Panc1 (cell line): ENCODE measurements around the gene ENDOV. TPM values are rescaled to one million over a fixed set of nuclear protein-coding genes. Genes with fewer than 3 reads are reported as not detected.

ENCODE experiments used
- ATAC-seq: fragments of 200-7000 bp; cut with Tn5 transposase; 2 replicates; pipeline ENCODE4 v1.9.1; 2020; ENCODE audit warnings: mild to moderate bottlenecking, moderate library complexity
- Bru-seq: library from RNA; stranded (reverse); fragments of 400-500 nt; gene quantifications from one replicate; lab custom pipeline; 2021; lab: Mats Ljungman, UMichigan
- BruChase-seq, 2 experiments: library from RNA; stranded (reverse); fragments of 400-500 nt; gene quantifications; one replicate each; lab custom pipeline; 2021; lab: Mats Ljungman, UMichigan
- BruUV-seq: library from RNA; stranded (reverse); fragments of 400-500 nt; replicated peaks from 2 replicates; lab custom pipeline; 2021; lab: Mats Ljungman, UMichigan
- CTCF ChIA-PET: fragments of 300-600 bp; sonication (Branson Sonifier 250); formaldehyde crosslinking; loops from one replicate; lab custom pipeline; 2022; ENCODE audit warnings: antibody characterized with exemption; lab: Charles Lee
- POLR2A ChIA-PET: fragments of 300-600 bp; sonication (Branson Sonifier 250); formaldehyde crosslinking; loops from one replicate; lab custom pipeline; 2022; ENCODE audit warnings: antibody characterized with exemption; lab: Charles Lee
- DNase-seq: peaks from one replicate; pipeline ENCODE4 v3.0.0-alpha.2; 2010; ENCODE audit warnings: low read depth, low spot score
- H3K27ac ChIP-seq: 2 replicates; pipeline ENCODE4 v1.5.1; 2011; ENCODE audit warnings: mild to moderate bottlenecking, low read length, inconsistent platforms
- H3K27me3 ChIP-seq: fragments of 200-500 bp; sonication (Bioruptor generic); 2 replicates; pipeline ENCODE4 v1.6.0; 2014; ENCODE audit warnings: low read length, inconsistent platforms; ENCODE audit not compliant: control insufficient read depth, insufficient read depth
- H3K36me3 ChIP-seq: fragments of 200-500 bp; sonication (Bioruptor generic); 2 replicates; pipeline ENCODE4 v1.5.1; 2014; ENCODE audit warnings: inconsistent platforms, mild to moderate bottlenecking, low read length, moderate library complexity; ENCODE audit not compliant: control insufficient read depth, insufficient read depth
- H3K4me1 ChIP-seq: 2 replicates; pipeline ENCODE4 v1.5.1; 2011; ENCODE audit warnings: inconsistent platforms, mild to moderate bottlenecking, low read length, moderate library complexity; ENCODE audit not compliant: control insufficient read depth, insufficient read depth
- H3K4me3 ChIP-seq, 2 experiments: 2 replicates each; pipeline ENCODE4 v1.5.1; 2011 to 2012; ENCODE audit warnings: low read depth in 2 of 2, low read length in 2 of 2, mild to moderate bottlenecking in 2 of 2, inconsistent platforms in 1 of 2, moderate library complexity in 1 of 2
- H3K9me3 ChIP-seq: fragments of 200-500 bp; sonication (Bioruptor generic); 2 replicates; pipeline ENCODE4 v1.5.1; 2014; ENCODE audit warnings: low read depth, mild to moderate bottlenecking, inconsistent platforms, low read length, moderate library complexity; ENCODE audit not compliant: control insufficient read depth, insufficient read depth
- CTCF ChIP-seq: fragments of 450-650 bp; IDR thresholded peaks from 2 replicates; pipeline ENCODE4 v1.5.1; 2017; ENCODE audit warnings: mild to moderate bottlenecking
- POLR2AphosphoS5 ChIP-seq: IDR thresholded peaks from 2 replicates; pipeline ENCODE4 v1.6.1; 2012; ENCODE audit warnings: mild to moderate bottlenecking, low read depth, low read length, moderate library complexity
- REST ChIP-seq, 2 experiments: IDR thresholded peaks; 2 replicates each; pipeline ENCODE4 v1.6.1; 2011 to 2012; ENCODE audit warnings: low read depth in 2 of 2, control low read depth in 1 of 2, low read length in 1 of 2, mild to moderate bottlenecking in 1 of 2, moderate library complexity in 1 of 2; ENCODE audit not compliant: insufficient read depth in 1 of 2
- SIN3A ChIP-seq: IDR thresholded peaks from 2 replicates; pipeline ENCODE4 v1.6.1; 2012; ENCODE audit warnings: low read depth, mild to moderate bottlenecking, low read length, moderate library complexity, borderline replicate concordance; ENCODE audit not compliant: insufficient read depth
- TCF7L2 ChIP-seq: IDR thresholded peaks from 2 replicates; pipeline ENCODE4 v1.6.1; 2011; ENCODE audit warnings: mild to moderate bottlenecking, low read depth, low read length, inconsistent platforms
- in situ Hi-C: cut with HindIII; loops from 2 replicates; pipeline ENCODE4 v1.10.0; 2016; ENCODE audit warnings: low sequenced_read_pairs, low pct_unique_long_range_greater_than_20kb
- intact Hi-C: fragments of 100-400 bp; cut with micrococcal nuclease; formaldehyde crosslinking; loops from one replicate; pipeline ENCODE4 v1.10.0; 2022; ENCODE audit not compliant: unreplicated experiment
- long read RNA-seq: library from polyadenylated mRNA; unstranded; transcript quantifications from one replicate; pipeline ENCODE4 v2.0.0, GENCODE V29; 2021; ENCODE audit not compliant: unreplicated experiment
- polyA plus RNA-seq: library from polyadenylated mRNA; unstranded; fragments of >200 nt; gene quantifications from one replicate; pipeline ENCODE4 v1.2.1, GENCODE V29; 2012; ENCODE audit warnings: missing spikeins; ENCODE audit not compliant: insufficient read length
- total RNA-seq: library from RNA; stranded (reverse); gene quantifications from one replicate; pipeline ENCODE4 v1.2.1, GENCODE V29; 2021; ENCODE audit not compliant: unreplicated experiment

ENDOV gene
- total RNA-seq (37.1 TPM), Bru-seq, nascent RNA (percentile 65 among the genes with signal in this experiment), BruChase-seq, experiment 1, labeled RNA remaining after a 2-hour chase (percentile 74 among the genes with signal in this experiment), BruChase-seq, experiment 2, labeled RNA remaining after a 6-hour chase (percentile 63 among the genes with signal in this experiment)
- polyA plus RNA-seq, result 39.8 TPM
- long read RNA-seq, transcript ENDOV-225 (7 exons, 1,475 nt), result minor isoform, 5 of 51 reads
- long read RNA-seq, transcript ENDOV-201 (8 exons, 1,226 nt), result major isoform, 9 of 51 reads
- long read RNA-seq, partial matches to known transcripts, result 5 of 51 reads
- long read RNA-seq, other reads (novel, unspliced or antisense), result 30 of 51 reads

- ChIA-PET POLR2A (interaction anchor here (0.6 kb wide), 1 partner anchor 113 kb away, joined by 5 read pairs; no protein-coding TSS in a partner anchor), CTCF (no interaction called here)
- intact Hi-C loops, result no loop called here
- BruUV-seq, result TSS peak; percentile 79
- DNase-seq, result peak; percentile 53
- TF ChIP-seq TCF7L2 (peak; percentile 74), SIN3A (peak; percentile 99), CTCF (no peak), POLR2AphosphoS5 (peak; percentile 91), REST (IDR thresholded peaks at IDR 0.05; ENCODE audit: insufficient read depth in 1 of 2, low read depth in 2 of 2, low read length in 1 of 2) (no peak)
- Histone ChIP-seq H3K27me3 (no peaks in the 10 kb centered on the region), H3K36me3 (no peaks in the 10 kb centered on the region; the same call in 1 of the 2 replicates), H3K4me1 (peaks cover 11% of the 10 kb centered on the region), H3K9me3 (no peaks in the 10 kb centered on the region), H3K4me3 (peak within 1 kb of the TSS; percentile 93 to 97), H3K27ac (peak within 1 kb of the TSS; percentile 97)
- in situ Hi-C loops, result no loop called here
- ATAC-seq, result peak; percentile 95
Measured at GRCh38 chr17:80414803-80415625, at the start of gene ENDOV. Gene ENDOV (plus strand): TSS chr17:80415167. CDS start chr17:80415195, 28 bp downstream.

- Histone ChIP-seq H3K4me3 (no peak overlapping the region), H3K27me3 (no peaks in the 10 kb centered on the region), H3K36me3 (peaks cover 72% of the 10 kb centered on the region), H3K27ac (no peak overlapping the region), H3K4me1 (no peaks in the 10 kb centered on the region), H3K9me3 (no peaks in the 10 kb centered on the region)
- DNase-seq, result no peak
- POLR2A ChIA-PET, result interaction anchor here (0.5 kb wide), 1 partner anchor 10 kb away, joined by 4 read pairs; no protein-coding TSS in a partner anchor
- TF ChIP-seq TCF7L2, result no peak
- TF ChIP-seq SIN3A, result no peak
- no peak; the same call in 1 of the 2 replicates for TF ChIP-seq POLR2AphosphoS5
- no peak for TF ChIP-seq CTCF
- TF ChIP-seq REST (IDR thresholded peaks at IDR 0.05; ENCODE audit: insufficient read depth in 1 of 2, low read depth in 2 of 2, low read length in 1 of 2), result no peak
- intact Hi-C loops, result no loop called here
- in situ Hi-C loops, result no loop called here
- BruUV-seq, result no TSS peak
- ATAC-seq, result no peak
- CTCF ChIA-PET, result no interaction called here
Measured at GRCh38 chr17:80365983-80366382, 49.0 kb upstream of the ENDOV start.
